Uterus (tissue), 4 donors: ENCODE results near the gene OTP. TPM values are rescaled to one million over a fixed set of nuclear protein-coding genes. Genes with fewer than 3 reads are reported as not detected.
"Not testable (repeated sequence)": the region's sequence is repeated elsewhere in the genome, so short reads cannot be mapped to it uniquely, and the experiment has no call there.

Source experiments
- DNase-seq, 2 donors: peaks; one replicate each; pipeline ENCODE4 v3.0.0-alpha.2; 2019 to 2020
- H3K27ac ChIP-seq, 2 donors: fragments of 200-600 bp; sonication (generic); 1 replicate in 1 of 2; 2 replicates in 1 of 2; pipeline ENCODE4 v1.5.1; 2016 to 2018
- H3K27me3 ChIP-seq, 2 donors: fragments of 200-600 bp; sonication (generic); one replicate each; pipeline ENCODE4 v1.5.1; 2018 to 2019; ENCODE audit warnings: control low read depth in 1 of 2
- H3K36me3 ChIP-seq, 2 donors: fragments of 200-600 bp; sonication (generic); one replicate each; pipeline ENCODE4 v1.5.1; 2019; ENCODE audit warnings: control low read depth in 1 of 2
- H3K4me1 ChIP-seq, 2 donors: fragments of 200-600 bp; sonication (generic); one replicate each; pipeline ENCODE4 v1.5.1; 2018 to 2019; ENCODE audit warnings: control low read depth in 1 of 2
- H3K4me3 ChIP-seq, 2 donors: fragments of 200-600 bp; sonication (generic); 1 replicate in 1 of 2; 2 replicates in 1 of 2; pipeline ENCODE4 v1.5.1; 2018 to 2019; ENCODE audit warnings: mild to moderate bottlenecking in 1 of 2
- H3K9me3 ChIP-seq, 2 donors: fragments of 200-600 bp; sonication (generic); one replicate each; pipeline ENCODE4 v1.5.1; 2019; ENCODE audit warnings: control low read depth in 1 of 2
- CTCF ChIP-seq, 4 experiments: fragments of 200-600 bp in 2 of 4; fragments of 450-650 bp in 2 of 4; sonication (generic) in 2 of 4; IDR thresholded peaks; one replicate each; pipeline ENCODE4 v1.5.1; 2016 to 2019; ENCODE audit warnings: antibody characterized with exemption in 4 of 4, mild to moderate bottlenecking in 2 of 4, moderate library complexity in 1 of 4
- POLR2A ChIP-seq, 2 donors: fragments of 450-650 bp; IDR thresholded peaks; one replicate each; pipeline ENCODE4 v1.6.1; 2016; ENCODE audit warnings: antibody characterized with exemption in 2 of 2, mild to moderate bottlenecking in 1 of 2, moderate library complexity in 1 of 2
- intact Hi-C: fragments of 100-400 bp; cut with DNase I; formaldehyde crosslinking; loops from one replicate; pipeline ENCODE4 v1.15.1; 2023; ENCODE audit warnings: low total_unique reads
- total RNA-seq, 4 donors: library from RNA; depleted of rRNA in 3 of 4; stranded (reverse); fragments of >200 nt in 3 of 4; gene quantifications; one replicate each; pipeline versions ENCODE4 v1.1.0 to v1.2.4, GENCODE V29; 2014 to 2023
- donor health status: DM: yes; HTN: yes; CAD: no.

The OTP gene
- total RNA-seq, 4 donors from 2014 or later, result not detected

DNA sequence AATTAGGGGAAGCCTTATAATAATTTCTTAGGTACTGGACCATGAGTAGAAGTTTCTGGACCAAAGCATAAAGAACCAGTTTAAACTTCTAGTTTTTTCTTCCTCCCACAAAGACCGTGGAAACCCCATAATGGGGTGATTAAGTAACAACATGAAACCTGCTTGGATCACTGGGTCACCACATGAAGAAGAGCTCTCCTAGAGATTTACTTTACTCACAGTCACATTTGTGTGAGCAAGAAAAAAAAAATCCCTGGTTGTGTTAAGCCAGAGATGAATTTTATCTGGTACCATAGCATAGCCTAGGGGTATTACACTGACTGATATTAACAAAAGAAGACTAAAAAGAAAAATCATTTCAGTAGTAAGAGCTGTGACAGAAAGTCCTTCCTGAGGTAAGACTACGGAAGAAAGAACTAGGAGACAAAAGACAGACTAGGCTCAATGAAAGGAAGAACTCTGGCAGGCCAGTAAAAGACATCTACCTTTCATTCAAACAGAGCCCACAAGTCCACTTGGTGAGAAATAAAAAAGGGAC lies 15.2 kb downstream of the OTP start:
- no peak for TF ChIP-seq CTCF (IDR thresholded peaks at IDR 0.05)
- TF ChIP-seq POLR2A (IDR thresholded peaks at IDR 0.05), result no peak
- DNase-seq, result no peak
- H3K27ac ChIP-seq, result no peak overlapping the region
- H3K27me3 ChIP-seq, result peaks cover 4 to 31% of the 10 kb centered on the region in 2 donors
- H3K36me3 ChIP-seq, result no peaks in the 10 kb centered on the region
- H3K9me3 ChIP-seq, result no peaks in the 10 kb centered on the region
- intact Hi-C loops, result no loop called here
- H3K4me3 ChIP-seq, result no peak overlapping the region
- no peaks in the 10 kb centered on the region for H3K4me1 ChIP-seq

- no peak for TF ChIP-seq CTCF (IDR thresholded peaks at IDR 0.05)
- no peak for DNase-seq
- H3K27ac ChIP-seq, result no peak overlapping the region
- H3K4me1 ChIP-seq, result no peaks in the 10 kb centered on the region
- intact Hi-C loops, result no loop called here
- peaks cover 0 to 14% of the 10 kb centered on the region in 2 donors for H3K27me3 ChIP-seq
- no peaks in the 10 kb centered on the region for H3K36me3 ChIP-seq
- no peak overlapping the region for H3K4me3 ChIP-seq
- H3K9me3 ChIP-seq, result no peaks in the 10 kb centered on the region
Measured at GRCh38 chr5:77621440-77621839, 17.1 kb downstream of the OTP start.

- H3K27me3 ChIP-seq, result peaks cover 0 to 4% of the 10 kb centered on the region in 2 donors
- no peak overlapping the region for H3K4me3 ChIP-seq
- intact Hi-C loops, result no loop called here
- DNase-seq, result no peak
- no peaks in the 10 kb centered on the region for H3K9me3 ChIP-seq
- H3K27ac ChIP-seq, result no peak overlapping the region
- TF ChIP-seq POLR2A (IDR thresholded peaks at IDR 0.05) (no peak), CTCF (IDR thresholded peaks at IDR 0.05) (no peak)
- H3K4me1 ChIP-seq, result no peaks in the 10 kb centered on the region
- no peaks in the 10 kb centered on the region for H3K36me3 ChIP-seq
Measured at GRCh38 chr5:77620405-77620804, 18.1 kb downstream of the OTP start.

DNA sequence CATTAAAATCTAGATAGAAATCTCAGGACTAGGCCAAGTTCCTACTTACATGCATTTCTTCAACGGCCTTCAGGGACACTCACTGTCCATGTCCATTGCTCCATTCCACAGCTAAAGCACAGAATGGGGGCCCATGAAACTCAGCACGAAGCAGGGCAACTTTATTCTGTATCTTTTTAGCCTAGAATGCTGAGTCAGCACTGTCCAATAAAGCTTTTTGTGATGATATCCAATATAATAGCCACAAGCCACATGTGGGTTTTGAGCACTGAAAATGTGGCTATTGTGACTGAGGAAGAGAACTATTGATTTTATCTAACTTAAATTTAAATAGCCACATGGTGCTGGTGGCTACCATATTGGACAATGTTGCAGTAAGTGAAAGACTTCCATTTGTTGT lies 21.6 kb downstream of the OTP start:
- intact Hi-C loops, result no loop called here
- no peak for DNase-seq
- Histone ChIP-seq H3K36me3 (no peaks in the 10 kb centered on the region), H3K4me1 (no peaks in the 10 kb centered on the region), H3K4me3 (no peak overlapping the region), H3K27me3 (no peaks in the 10 kb centered on the region), H3K9me3 (no peaks in the 10 kb centered on the region), H3K27ac (no peak overlapping the region)
- no peak for TF ChIP-seq CTCF (IDR thresholded peaks at IDR 0.05)
- no peak for TF ChIP-seq POLR2A (IDR thresholded peaks at IDR 0.05)

DNA sequence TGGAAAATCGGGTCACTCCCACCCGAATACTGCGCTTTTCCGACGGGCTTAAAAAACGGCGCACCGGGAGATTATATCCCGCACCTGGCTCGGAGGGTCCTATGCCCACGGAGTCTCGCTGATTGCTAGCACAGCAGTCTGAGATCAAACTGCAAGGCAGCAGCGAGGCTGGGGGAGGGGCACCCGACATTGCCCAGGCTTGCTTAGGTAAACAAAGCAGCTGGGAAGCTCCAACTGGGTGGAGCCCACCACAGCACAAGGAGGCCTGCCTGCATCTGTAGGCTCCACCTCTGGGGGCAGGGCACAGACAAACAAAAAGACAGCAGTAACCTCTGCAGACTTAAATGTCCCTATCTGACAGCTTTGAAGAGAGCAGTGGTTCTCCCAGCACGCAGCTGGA lies 29.6 kb downstream of the OTP start:
- not testable (repeated sequence) for DNase-seq

GRCh38 chr5:77607324-77607723 lies 31.2 kb downstream of the OTP start:
- intact Hi-C loops, result no loop called here
- no peak overlapping the region for H3K27ac ChIP-seq
- no peaks in the 10 kb centered on the region for H3K27me3 ChIP-seq
- H3K4me3 ChIP-seq, result no peak overlapping the region
- H3K36me3 ChIP-seq, result no peaks in the 10 kb centered on the region
- TF ChIP-seq CTCF (IDR thresholded peaks at IDR 0.05), result no peak
- no peak for TF ChIP-seq POLR2A (IDR thresholded peaks at IDR 0.05)
- H3K9me3 ChIP-seq, result no peaks in the 10 kb centered on the region
- no peak for DNase-seq
- H3K4me1 ChIP-seq, result no peaks in the 10 kb centered on the region

More for the DNA sequence above, 29.6 kb downstream of the OTP start:
- H3K4me1 ChIP-seq, H3K27me3 ChIP-seq, H3K9me3 ChIP-seq, H3K4me3 ChIP-seq, intact Hi-C loops, H3K36me3 ChIP-seq, H3K27ac ChIP-seq: not testable (repeated sequence)
